Activated CD4-positive, alpha-beta T cell treated with anti-CD3 and anti-CD28 coated beads for 36 hours (primary cell): ENCODE measurements around the gene NUDT3. TPM values are rescaled to one million over a fixed set of nuclear protein-coding genes. Genes with fewer than 3 reads are reported as not detected.
"Not testable (repeated sequence)": the region's sequence is repeated elsewhere in the genome, so short reads cannot be mapped to it uniquely, and the experiment has no call there.

Experiments used
- ATAC-seq: fragments of 200-7000 bp; cut with Tn5 transposase; one replicate; pipeline ENCODE4 v1.10.0; 2021; ENCODE audit warnings: mild to moderate bottlenecking, moderate library complexity
- CTCF ChIA-PET: fragments of 350-600 bp; sonication (Branson Sonifier 250); formaldehyde crosslinking; loops from one replicate; lab custom pipeline; 2021; ENCODE audit warnings: antibody characterized with exemption; lab: Charles Lee
- POLR2A ChIA-PET: fragments of 350-600 bp; sonication (Branson Sonifier 250); formaldehyde crosslinking; loops from one replicate; lab custom pipeline; 2021; ENCODE audit warnings: antibody characterized with exemption, inconsistent platforms; lab: Charles Lee
- DNase-seq: peaks from one replicate; pipeline ENCODE4 v3.0.0-alpha.2; 2020
- H3K27ac Mint-ChIP-seq: one replicate; pipeline ENCODE4 v1.8.0; 2021; ENCODE audit warnings: mixed read lengths
- H3K27me3 Mint-ChIP-seq: one replicate; pipeline ENCODE4 v1.8.0; 2021; ENCODE audit warnings: mixed read lengths
- H3K36me3 Mint-ChIP-seq: one replicate; pipeline ENCODE4 v1.8.0; 2021; ENCODE audit warnings: low read depth, mixed read lengths
- H3K4me1 Mint-ChIP-seq: one replicate; pipeline ENCODE4 v1.8.0; 2021; ENCODE audit warnings: mixed read lengths
- H3K4me3 Mint-ChIP-seq: one replicate; pipeline ENCODE4 v1.8.0; 2021; ENCODE audit warnings: mild to moderate bottlenecking, moderate library complexity, mixed read lengths
- H3K9me3 Mint-ChIP-seq: one replicate; pipeline ENCODE4 v1.8.0; 2021; ENCODE audit warnings: low read depth, mixed read lengths
- intact Hi-C, 2 experiments: fragments of 100-400 bp; cut with DNase I in 1 of 2; cut with micrococcal nuclease in 1 of 2; formaldehyde crosslinking; loops; one replicate each; pipeline versions ENCODE4 v1.14.2 to v1.15.1; 2022 to 2024; cut with DNase I, micrococcal nuclease
- total RNA-seq, 2 experiments: library from RNA; stranded (reverse); gene quantifications; one replicate each; pipeline ENCODE4 v1.2.3, GENCODE V29; 2021

NUDT3 gene
- total RNA-seq, 2 experiments from 2014 or later = 13.3 to 13.6 TPM

DNA sequence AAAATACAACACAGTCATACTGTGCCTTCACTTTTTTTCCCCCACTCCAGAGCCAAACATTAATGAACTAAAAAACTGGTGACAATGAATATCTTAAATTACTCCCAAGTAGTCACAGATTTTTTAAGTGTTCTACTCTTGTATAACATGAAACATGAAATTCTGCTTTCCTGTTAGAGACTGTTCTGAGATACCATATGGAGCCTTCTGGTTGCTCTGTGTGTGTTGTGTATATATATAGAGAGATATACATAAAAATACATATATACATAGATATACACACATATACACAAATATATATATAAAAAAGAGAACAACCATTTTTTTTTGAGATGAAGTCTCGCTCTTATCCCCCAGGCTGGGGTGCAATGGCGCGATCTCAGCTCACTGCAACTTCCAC, 63.5 kb downstream of the NUDT3 start:
- H3K27me3 Mint-ChIP-seq = no peaks in the 10 kb centered on the region
- intact Hi-C loops = no loop called here
- no peak overlapping the region for H3K4me3 Mint-ChIP-seq
- no peak for ATAC-seq
- DNase-seq = no peak
- peaks cover 10% of the 10 kb centered on the region for H3K4me1 Mint-ChIP-seq
- ChIA-PET CTCF (interaction anchor here (0.5 kb wide), 1 partner anchor 49 kb away, joined by 3 read pairs; no protein-coding TSS in a partner anchor), POLR2A (no interaction called here)
- H3K9me3 Mint-ChIP-seq = no peaks in the 10 kb centered on the region
- H3K36me3 Mint-ChIP-seq = peaks cover 17% of the 10 kb centered on the region
- H3K27ac Mint-ChIP-seq = no peak overlapping the region

DNA sequence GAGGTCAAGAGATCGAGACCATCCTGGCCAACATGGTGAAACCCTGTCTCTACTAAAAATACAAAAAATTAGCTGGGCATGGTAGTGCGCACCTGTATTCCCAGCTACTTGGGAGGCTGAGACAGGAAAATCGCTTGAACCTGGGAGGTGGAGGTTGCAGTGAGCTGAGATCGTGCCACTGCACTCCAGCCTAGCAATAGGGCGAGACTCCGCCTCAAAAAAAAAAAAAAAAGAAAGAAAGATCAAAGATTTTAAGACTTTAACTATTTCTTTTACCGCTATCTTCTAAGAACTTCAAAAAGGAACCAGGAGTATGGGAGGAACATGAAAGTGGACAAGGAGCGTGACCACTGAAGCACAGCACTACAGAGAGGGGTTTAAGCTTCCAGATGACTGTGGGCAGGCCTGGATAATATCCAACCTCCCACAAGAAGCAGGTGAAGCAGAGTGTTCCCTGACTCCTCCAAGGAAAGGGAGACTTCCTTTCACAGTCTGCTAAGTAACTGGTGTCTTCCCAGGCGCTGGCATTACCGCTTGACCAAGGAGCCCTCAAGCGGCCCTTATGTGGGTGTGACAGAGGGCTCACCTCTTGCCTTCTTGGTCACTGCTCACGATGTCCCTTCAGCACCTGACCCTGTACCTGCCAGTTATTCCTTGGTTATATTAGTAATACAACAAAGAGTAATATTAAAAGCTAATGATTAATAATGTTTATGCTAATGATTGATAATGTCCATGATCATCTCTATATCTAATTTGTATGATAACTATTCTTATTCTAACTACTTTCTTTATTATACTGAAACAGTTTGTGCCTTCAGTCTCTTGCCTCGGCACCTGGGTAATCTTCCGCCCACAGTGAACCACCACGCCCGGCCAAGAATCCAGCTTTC, 64.9 kb downstream of the NUDT3 start:
- ChIA-PET CTCF (interaction anchor here (0.6 kb wide), 1 partner anchor 44 kb away, joined by 3 read pairs; no protein-coding TSS in a partner anchor), POLR2A (interaction anchor here (0.7 kb wide), 1 partner anchor 96 kb away, joined by 3 read pairs; no protein-coding TSS in a partner anchor)
- H3K27ac Mint-ChIP-seq, H3K4me1 Mint-ChIP-seq, H3K9me3 Mint-ChIP-seq, ATAC-seq, H3K4me3 Mint-ChIP-seq, H3K27me3 Mint-ChIP-seq, intact Hi-C loops: not testable (repeated sequence)
- peaks cover 19% of the 10 kb centered on the region for H3K36me3 Mint-ChIP-seq
- peak; percentile 14 for DNase-seq

DNA sequence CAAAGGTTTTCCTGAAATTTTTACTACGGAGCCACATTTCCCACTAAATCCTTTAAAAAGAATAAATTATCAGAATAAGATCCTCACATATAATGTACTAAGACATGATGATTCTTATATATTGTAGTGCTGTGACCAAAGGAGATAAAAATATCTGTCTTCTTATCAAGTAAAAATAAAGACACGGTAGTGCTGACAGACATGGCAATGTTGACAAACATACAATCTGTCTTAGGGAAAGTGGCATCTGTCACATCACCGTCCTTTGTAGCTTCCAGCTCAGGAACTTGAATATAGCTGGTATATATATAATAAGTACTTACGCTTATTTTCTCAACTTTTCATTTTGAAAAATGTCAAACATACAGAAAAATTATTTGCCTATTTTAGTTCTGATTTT, 66.8 kb downstream of the NUDT3 start:
- CTCF ChIA-PET = interaction anchor here (0.5 to 1.4 kb wide), 2 partner anchors 11 to 162 kb away, joined by 3 to 4 read pairs; no protein-coding TSS in a partner anchor
- intact Hi-C loops = no loop called here
- DNase-seq (no peak), ATAC-seq (no peak)
- no peak overlapping the region for H3K27ac Mint-ChIP-seq
- POLR2A ChIA-PET = no interaction called here
- H3K27me3 Mint-ChIP-seq = no peaks in the 10 kb centered on the region
- no peak overlapping the region for H3K4me3 Mint-ChIP-seq
- H3K36me3 Mint-ChIP-seq = peaks cover 17% of the 10 kb centered on the region
- no peaks in the 10 kb centered on the region for H3K9me3 Mint-ChIP-seq
- H3K4me1 Mint-ChIP-seq = peaks cover 8% of the 10 kb centered on the region

DNA sequence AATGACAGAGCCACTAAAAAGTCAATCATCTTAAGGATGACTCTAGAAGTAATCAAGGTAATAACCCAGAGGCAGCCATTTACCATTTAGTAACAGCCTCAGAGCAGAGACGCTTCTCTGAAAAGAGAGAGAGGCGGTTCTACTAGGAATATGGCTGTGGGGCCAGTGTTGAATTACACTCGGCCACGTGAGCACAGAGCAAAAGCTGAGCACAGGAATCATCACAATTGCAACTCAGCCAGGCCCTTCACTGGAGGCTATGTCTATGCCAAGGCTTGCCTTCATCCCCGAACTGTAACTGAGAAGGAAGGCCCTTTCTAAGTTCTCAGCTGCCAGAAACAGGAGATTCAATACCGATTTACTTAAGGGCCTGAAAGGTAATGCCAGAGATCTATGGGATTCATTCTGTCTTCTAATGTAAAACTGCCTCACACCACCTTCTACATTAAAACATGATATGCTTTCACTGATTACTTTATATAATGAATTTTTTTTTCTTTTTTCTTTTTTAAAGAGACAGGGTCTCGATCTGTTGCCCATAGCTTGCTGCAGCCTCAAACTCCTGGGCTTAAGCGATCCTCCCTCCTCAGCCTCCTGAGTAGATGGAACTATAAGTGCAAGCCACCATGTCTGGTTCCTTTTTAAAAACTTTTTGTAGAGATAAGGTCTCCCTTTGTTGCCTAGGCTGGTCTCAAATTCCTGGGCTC, 67.6 kb downstream of the NUDT3 start:
- no peaks in the 10 kb centered on the region for H3K27me3 Mint-ChIP-seq
- peaks cover 8% of the 10 kb centered on the region for H3K4me1 Mint-ChIP-seq
- CTCF ChIA-PET = interaction anchor here (0.5 to 1.4 kb wide), 2 partner anchors 12 to 161 kb away, joined by 3 to 4 read pairs; no protein-coding TSS in a partner anchor
- H3K36me3 Mint-ChIP-seq = peaks cover 11% of the 10 kb centered on the region
- H3K27ac Mint-ChIP-seq = no peak overlapping the region
- intact Hi-C loops = no loop called here
- DNase-seq (no peak), ATAC-seq (no peak)
- H3K4me3 Mint-ChIP-seq = no peak overlapping the region
- no peaks in the 10 kb centered on the region for H3K9me3 Mint-ChIP-seq
- POLR2A ChIA-PET = no interaction called here

DNA sequence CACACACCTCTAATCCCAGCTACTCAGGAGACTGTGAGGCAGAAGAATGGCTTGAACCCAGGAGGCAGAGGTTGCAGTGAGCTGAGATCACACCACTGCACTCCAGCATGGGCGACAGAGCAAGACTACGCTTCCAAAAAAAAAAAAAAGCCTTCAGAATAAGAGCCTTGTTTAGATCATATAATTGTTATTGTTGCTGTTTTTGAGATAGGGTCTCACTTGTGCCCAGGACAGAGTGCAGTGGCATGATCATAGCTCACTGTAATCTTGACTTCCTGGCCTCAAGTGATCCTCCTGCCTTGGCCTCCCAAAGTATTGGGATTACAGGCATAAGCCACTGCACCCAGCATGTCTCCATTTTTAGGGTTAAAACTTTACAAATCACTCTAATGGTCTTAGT, 68.2 kb downstream of the NUDT3 start:
- H3K4me1 Mint-ChIP-seq, H3K4me3 Mint-ChIP-seq, H3K36me3 Mint-ChIP-seq, H3K27me3 Mint-ChIP-seq, POLR2A ChIA-PET, intact Hi-C loops, DNase-seq, CTCF ChIA-PET, H3K9me3 Mint-ChIP-seq, H3K27ac Mint-ChIP-seq, ATAC-seq: not testable (repeated sequence)

DNA sequence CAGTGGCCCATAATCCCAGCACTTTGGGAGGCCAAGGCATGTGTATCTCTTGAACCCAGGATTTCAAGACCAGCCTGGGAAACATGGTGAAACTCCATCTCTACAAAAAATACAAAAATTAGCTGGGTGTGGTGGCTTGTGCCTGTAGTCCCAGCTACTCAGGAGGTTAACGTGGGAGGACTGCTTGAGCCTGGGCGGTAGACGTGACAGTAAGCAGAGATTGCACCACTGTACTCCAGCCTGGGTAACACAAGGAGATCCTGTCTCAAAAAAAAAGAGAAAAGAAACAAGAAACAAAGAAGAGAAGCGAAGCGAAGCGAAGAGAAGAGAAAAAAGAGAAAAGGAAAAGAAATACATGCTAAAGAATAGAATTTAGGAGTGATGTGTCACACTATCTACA, 69.2 kb downstream of the NUDT3 start:
- ChIA-PET CTCF (no interaction called here), POLR2A (no interaction called here)
- peaks cover 9% of the 10 kb centered on the region for H3K36me3 Mint-ChIP-seq
- ATAC-seq (no peak), DNase-seq (no peak)
- intact Hi-C loops = no loop called here
- no peak overlapping the region for H3K27ac Mint-ChIP-seq
- H3K27me3 Mint-ChIP-seq = no peaks in the 10 kb centered on the region
- H3K9me3 Mint-ChIP-seq = no peaks in the 10 kb centered on the region
- H3K4me1 Mint-ChIP-seq = peaks cover 14% of the 10 kb centered on the region
- H3K4me3 Mint-ChIP-seq = no peak overlapping the region

DNA sequence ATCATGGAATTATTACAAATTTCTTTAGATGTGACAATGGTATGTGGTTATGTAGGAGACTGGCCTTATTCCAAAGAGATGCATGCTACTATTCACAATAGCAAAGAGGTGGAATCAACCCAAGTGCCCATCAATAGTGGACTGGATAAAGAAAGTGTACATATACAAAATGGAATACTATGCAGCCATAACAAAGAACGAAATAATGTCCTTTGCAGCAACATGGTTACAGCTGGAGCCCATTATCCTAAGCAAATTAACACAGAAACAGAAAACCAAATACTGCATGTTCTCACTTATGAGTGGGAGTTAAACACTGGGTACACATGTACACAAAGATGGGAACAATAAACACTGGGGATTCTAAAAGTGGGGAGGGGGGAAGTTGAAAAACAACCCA, 69.7 kb downstream of the NUDT3 start:
- POLR2A ChIA-PET = no interaction called here

DNA sequence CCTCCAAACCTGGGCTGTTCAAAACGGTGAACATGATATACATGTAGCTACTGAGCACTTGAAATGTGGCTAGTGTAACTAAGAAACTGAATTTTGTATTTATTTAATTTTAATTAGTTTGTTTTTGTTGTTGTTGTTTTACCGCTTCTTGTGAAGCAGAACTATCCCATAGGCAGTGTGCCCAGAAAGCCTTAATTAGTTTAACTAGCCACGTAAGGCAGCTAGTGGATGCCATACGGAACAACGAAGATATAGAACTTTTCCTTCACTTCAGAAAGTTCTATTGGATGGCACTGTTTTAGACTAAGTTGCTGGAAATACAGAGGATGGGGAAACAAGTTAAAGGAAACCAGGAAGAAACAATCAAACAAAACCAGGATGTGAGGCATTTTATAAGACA, 70.6 kb downstream of the NUDT3 start:
- CTCF ChIA-PET = interaction anchor here (0.5 kb wide), 1 partner anchor 18 kb away, joined by 3 read pairs; no protein-coding TSS in a partner anchor
- no peak overlapping the region for H3K27ac Mint-ChIP-seq
- peaks cover 24% of the 10 kb centered on the region for H3K4me1 Mint-ChIP-seq
- H3K4me3 Mint-ChIP-seq = no peak overlapping the region
- intact Hi-C loops = no loop called here
- POLR2A ChIA-PET = no interaction called here
- H3K9me3 Mint-ChIP-seq = no peaks in the 10 kb centered on the region
- no peak for ATAC-seq
- H3K36me3 Mint-ChIP-seq = peaks cover 9% of the 10 kb centered on the region
- no peak for DNase-seq
- H3K27me3 Mint-ChIP-seq = no peaks in the 10 kb centered on the region

More for the DNA sequence above, 69.7 kb downstream of the NUDT3 start:
- Mint-ChIP-seq H3K9me3 (no peaks in the 10 kb centered on the region), H3K27ac (no peak overlapping the region), H3K4me1 (peaks cover 18% of the 10 kb centered on the region), H3K4me3 (no peak overlapping the region), H3K27me3 (no peaks in the 10 kb centered on the region), H3K36me3 (peaks cover 9% of the 10 kb centered on the region)
- intact Hi-C loops = no loop called here
- CTCF ChIA-PET = no interaction called here
- no peak for DNase-seq
- ATAC-seq = no peak

DNA sequence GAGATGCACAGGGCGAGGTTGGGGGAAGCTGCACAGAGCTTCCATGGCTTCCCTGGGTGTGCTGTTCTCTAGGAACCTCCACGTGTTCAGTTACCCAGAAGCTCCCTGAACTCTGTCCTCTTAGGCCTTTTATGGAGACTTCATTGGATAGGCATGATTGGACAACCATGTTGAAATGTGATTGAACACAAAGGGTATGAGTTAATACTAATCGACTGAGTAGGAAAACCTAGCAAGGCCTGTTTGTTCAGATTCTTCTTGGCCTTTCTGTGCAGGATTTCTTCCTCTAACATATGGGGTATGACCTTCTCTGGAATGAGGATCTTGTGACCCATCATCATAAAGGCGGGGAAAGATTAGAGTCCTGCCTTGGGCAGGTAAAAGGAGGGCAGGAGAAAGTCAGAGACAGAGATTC, 73.0 kb downstream of the NUDT3 start:
- intact Hi-C loops = loop anchor here in 1 of 2 experiments (5.0 kb wide), 1 partner anchor 43 kb away; no protein-coding TSS in a partner anchor
- Mint-ChIP-seq H3K27me3 (no peaks in the 10 kb centered on the region), H3K27ac (peak overlapping the region; percentile 10), H3K36me3 (peaks cover 9% of the 10 kb centered on the region), H3K4me3 (no peak overlapping the region), H3K9me3 (no peaks in the 10 kb centered on the region), H3K4me1 (peaks cover 46% of the 10 kb centered on the region)
- ChIA-PET POLR2A (no interaction called here), CTCF (interaction anchor here (0.7 kb wide), 1 partner anchor 48 kb away, joined by 3 read pairs; no protein-coding TSS in a partner anchor)
- ATAC-seq = no peak
- DNase-seq = no peak

DNA sequence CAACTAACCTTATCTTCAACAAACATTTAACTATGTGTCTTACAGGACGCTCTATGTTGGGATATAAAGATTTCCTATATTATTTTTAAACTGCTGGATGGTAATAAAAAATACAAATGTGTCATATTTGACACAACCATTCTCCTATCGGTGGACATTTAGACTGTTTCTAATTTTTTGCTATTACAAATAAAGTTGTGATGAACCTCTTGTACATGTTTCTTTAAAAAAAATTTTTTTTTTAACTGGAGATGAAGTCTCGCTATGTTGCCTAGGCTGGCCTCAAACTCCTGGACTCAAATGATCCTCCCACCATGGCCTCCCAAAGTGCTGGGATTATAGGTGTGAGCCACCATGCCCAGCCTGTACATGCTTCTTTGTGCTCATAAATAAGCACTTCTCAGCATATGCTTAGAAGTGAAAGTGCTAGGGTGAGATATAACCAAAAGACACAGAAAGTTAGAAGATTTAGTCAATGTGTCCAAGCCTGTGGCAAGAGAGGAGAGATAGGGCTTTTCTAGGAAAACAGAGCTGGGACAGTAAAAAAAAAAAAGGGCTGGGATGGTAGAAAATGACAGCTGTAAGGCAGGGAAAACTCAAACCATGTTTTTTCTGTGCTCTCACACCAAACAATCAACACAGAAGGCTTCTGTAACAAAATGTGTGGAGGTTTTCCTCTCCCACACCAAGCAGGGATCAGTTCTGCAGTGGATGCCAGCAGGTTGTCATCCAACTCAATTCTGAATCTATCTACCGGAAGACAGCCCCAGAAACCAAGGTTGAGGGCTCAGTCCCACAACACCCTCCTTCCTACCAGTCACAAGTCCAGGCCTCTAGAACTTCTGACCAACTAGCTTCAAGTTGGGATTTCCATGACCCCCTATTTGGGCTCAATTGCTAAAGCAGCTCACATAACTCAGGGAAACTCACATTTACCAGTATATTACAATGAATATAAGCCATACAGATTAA, 73.7 kb downstream of the NUDT3 start:
- intact Hi-C loops = loop anchor here in 1 of 2 experiments (5.0 kb wide), 1 partner anchor 44 kb away; no protein-coding TSS in a partner anchor
- H3K27ac Mint-ChIP-seq = peak overlapping the region; percentile 68

More for the DNA sequence above, 73.7 kb downstream of the NUDT3 start:
- Mint-ChIP-seq H3K4me3 (no peak overlapping the region), H3K36me3 (peaks cover 9% of the 10 kb centered on the region), H3K9me3 (no peaks in the 10 kb centered on the region), H3K27me3 (no peaks in the 10 kb centered on the region), H3K4me1 (peaks cover 46% of the 10 kb centered on the region)
- CTCF ChIA-PET = interaction anchor here (0.7 kb wide), 2 partner anchors 49 to 1856 kb away, joined by 3 read pairs; no protein-coding TSS in a partner anchor
- DNase-seq = no peak
- POLR2A ChIA-PET = no interaction called here
- no peak for ATAC-seq
